ENCODE results near the gene ANO10. TPM values are rescaled to one million over a fixed set of nuclear protein-coding genes. Genes with fewer than 3 reads are reported as not detected.
"Not testable (repeated sequence)": the region's sequence is repeated elsewhere in the genome, so short reads cannot be mapped to it uniquely, and the experiment has no call there.

The ANO10 gene
- total and polyA plus RNA-seq, 8 donors: 30.3 to 52.2 (median 35.4) TPM

DNA sequence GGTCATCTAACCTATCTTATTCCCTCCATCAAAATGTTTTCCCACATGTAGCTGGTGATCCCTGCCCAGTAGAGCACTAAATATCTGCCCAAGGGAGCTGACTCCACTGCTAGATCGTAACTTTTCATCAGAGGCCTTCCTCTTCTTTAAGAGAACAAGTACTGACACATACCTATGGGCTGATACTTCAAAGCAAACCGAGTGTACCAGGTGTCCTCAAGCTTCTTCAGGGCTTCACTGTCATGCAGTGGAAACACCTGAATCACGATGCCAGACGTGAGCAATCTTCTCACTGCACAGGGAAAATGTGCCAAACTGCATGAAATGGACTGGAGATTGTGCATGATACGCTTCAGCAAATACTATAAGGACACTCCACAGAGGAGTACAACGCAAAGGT is 41.6 kb downstream of the ANO10 start:
- intact Hi-C loops (cut with DNase I): no loop called here
- no peak overlapping the region for H3K4me3 ChIP-seq
- peaks cover 0 to 4% of the 10 kb centered on the region in 2 donors for H3K4me1 ChIP-seq
- H3K27me3 ChIP-seq: no peaks in the 10 kb centered on the region
- no peak for DNase-seq
- no peak overlapping the region for H3K27ac ChIP-seq
- no peak for ATAC-seq
- TF ChIP-seq, protein P1, sequence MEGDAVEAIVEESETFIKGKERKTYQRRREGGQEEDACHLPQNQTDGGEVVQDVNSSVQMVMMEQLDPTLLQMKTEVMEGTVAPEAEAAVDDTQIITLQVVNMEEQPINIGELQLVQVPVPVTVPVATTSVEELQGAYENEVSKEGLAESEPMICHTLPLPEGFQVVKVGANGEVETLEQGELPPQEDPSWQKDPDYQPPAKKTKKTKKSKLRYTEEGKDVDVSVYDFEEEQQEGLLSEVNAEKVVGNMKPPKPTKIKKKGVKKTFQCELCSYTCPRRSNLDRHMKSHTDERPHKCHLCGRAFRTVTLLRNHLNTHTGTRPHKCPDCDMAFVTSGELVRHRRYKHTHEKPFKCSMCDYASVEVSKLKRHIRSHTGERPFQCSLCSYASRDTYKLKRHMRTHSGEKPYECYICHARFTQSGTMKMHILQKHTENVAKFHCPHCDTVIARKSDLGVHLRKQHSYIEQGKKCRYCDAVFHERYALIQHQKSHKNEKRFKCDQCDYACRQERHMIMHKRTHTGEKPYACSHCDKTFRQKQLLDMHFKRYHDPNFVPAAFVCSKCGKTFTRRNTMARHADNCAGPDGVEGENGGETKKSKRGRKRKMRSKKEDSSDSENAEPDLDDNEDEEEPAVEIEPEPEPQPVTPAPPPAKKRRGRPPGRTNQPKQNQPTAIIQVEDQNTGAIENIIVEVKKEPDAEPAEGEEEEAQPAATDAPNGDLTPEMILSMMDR (IDR thresholded peaks at IDR 0.05): no peak
- no peaks in the 10 kb centered on the region for H3K9me3 ChIP-seq
- peaks cover 0 to 22% of the 10 kb centered on the region in 2 donors for H3K36me3 ChIP-seq

GRCh38 chr3:43573576-43573975 is 48.2 kb downstream of the ANO10 start:
- no peak for DNase-seq
- no peak for ATAC-seq
- peaks cover 0 to 28% of the 10 kb centered on the region in 2 donors for H3K36me3 ChIP-seq
- H3K27me3 ChIP-seq: no peaks in the 10 kb centered on the region
- no peaks in the 10 kb centered on the region for H3K4me1 ChIP-seq
- H3K27ac ChIP-seq: peak overlapping the region in 1 of 2 donors; percentile 58
- TF ChIP-seq, protein P1 (IDR thresholded peaks at IDR 0.05): no peak
- intact Hi-C loops (cut with DNase I): no loop called here
- no peaks in the 10 kb centered on the region for H3K9me3 ChIP-seq
- H3K4me3 ChIP-seq: no peak overlapping the region

GRCh38 chr3:43565661-43566341 is 56.0 kb downstream of the ANO10 start:
- H3K27me3 ChIP-seq; H3K27ac ChIP-seq; DNase-seq; intact Hi-C loops (cut with DNase I); H3K4me3 ChIP-seq; ATAC-seq; H3K4me1 ChIP-seq; H3K9me3 ChIP-seq: not testable (repeated sequence)
- peaks cover 0 to 17% of the 10 kb centered on the region in 2 donors for H3K36me3 ChIP-seq

DNA sequence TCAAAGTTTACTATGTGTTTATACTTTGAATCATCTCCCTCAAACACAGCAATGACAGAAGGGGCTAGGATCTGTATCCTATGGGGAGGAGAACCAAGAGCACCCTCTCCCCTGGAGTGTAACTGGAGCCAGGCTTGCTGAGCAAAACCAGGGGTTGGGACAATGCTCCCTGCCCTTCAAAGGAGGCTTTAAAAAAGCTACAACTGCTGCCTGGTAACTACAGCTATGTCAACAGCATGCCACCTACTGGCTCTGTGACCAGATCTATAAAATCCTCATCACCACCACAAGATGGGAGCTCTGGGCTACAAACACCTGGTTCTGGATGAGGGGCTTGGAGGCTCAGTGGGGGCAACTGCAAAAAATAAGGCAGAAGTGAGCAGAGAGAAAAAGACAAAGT is 61.9 kb downstream of the ANO10 start:
- Histone ChIP-seq H3K4me3 (no peak overlapping the region), H3K4me1 (no peaks in the 10 kb centered on the region), H3K36me3 (peaks cover 0 to 33% of the 10 kb centered on the region in 2 donors), H3K9me3 (no peaks in the 10 kb centered on the region), H3K27ac (no peak overlapping the region), H3K27me3 (no peaks in the 10 kb centered on the region)
- DNase-seq (no peak), ATAC-seq (no peak)
- TF ChIP-seq, protein P1 (IDR thresholded peaks at IDR 0.05): no peak
- intact Hi-C loops (cut with DNase I): no loop called here

DNA sequence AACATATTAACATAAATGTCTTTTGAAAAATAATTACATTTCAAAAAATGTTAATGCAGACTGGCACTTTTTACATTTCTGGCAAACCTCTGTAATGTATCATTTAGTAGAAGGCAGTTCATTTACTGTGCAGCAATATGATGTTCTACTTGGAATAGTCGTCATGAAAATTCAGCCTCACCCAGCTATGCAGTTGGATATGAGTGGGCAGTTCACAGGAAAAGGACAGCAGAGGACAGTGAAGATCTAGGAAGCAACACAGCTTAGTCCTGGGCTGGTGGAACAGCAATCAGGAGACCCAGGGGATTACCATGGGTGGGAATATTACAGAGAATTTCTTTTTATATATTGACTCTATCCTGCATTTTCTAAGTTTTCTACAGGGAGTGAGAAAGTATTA is 63.6 kb downstream of the ANO10 start:
- ATAC-seq (no peak), DNase-seq (no peak)
- Histone ChIP-seq H3K4me3 (no peak overlapping the region), H3K36me3 (peaks cover 0 to 33% of the 10 kb centered on the region in 2 donors), H3K27ac (no peak overlapping the region), H3K4me1 (no peaks in the 10 kb centered on the region), H3K9me3 (no peaks in the 10 kb centered on the region), H3K27me3 (no peaks in the 10 kb centered on the region)
- intact Hi-C loops (cut with DNase I): no loop called here
- TF ChIP-seq, protein P1 (IDR thresholded peaks at IDR 0.05): no peak

Data from left lung (tissue), 10 donors.